OCI-LY1 (cell line): Measurements from ENCODE around the gene AFDN.

Experiments used
- EZH2 ChIP-seq: fragments of 200-600 bp; sonication (generic), shearing (Covaris generic); IDR thresholded peaks from 2 replicates; pipeline ENCODE4 v1.8.0; 2017; ENCODE audit warnings: borderline replicate concordance, mixed run types, mild to moderate bottlenecking, antibody characterized with exemption, low read length, moderate library complexity, mixed read lengths
- TF ChIP-seq, protein P1 (sequence below): fragments of 200-600 bp; sonication (generic), shearing (Covaris generic); IDR thresholded peaks from 2 replicates; pipeline ENCODE4 v1.5.1; 2017; ENCODE audit warnings: mild to moderate bottlenecking, antibody characterized with exemption, low read length, moderate library complexity, mixed read lengths

DNA sequence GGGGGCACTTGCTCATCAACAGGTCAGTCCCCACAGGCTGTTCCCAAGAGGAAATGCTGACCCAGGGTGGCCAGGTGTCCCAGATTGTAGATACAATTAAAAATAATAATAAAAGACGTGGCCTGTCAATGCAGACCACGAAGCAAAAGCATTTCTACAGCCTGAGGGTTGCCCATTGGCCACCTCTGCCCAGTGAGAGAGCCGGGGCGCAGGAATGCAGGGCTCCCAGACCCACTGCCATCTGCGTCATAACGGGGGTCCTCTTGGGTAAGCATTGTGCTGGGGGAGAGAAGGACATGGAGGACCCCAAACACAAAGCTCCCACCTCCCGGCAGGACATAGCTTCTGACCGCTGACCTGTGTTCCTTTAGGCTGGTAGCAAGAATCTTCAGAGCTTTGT, 22.9 kb upstream of the AFDN start:
- TF ChIP-seq, protein P1, sequence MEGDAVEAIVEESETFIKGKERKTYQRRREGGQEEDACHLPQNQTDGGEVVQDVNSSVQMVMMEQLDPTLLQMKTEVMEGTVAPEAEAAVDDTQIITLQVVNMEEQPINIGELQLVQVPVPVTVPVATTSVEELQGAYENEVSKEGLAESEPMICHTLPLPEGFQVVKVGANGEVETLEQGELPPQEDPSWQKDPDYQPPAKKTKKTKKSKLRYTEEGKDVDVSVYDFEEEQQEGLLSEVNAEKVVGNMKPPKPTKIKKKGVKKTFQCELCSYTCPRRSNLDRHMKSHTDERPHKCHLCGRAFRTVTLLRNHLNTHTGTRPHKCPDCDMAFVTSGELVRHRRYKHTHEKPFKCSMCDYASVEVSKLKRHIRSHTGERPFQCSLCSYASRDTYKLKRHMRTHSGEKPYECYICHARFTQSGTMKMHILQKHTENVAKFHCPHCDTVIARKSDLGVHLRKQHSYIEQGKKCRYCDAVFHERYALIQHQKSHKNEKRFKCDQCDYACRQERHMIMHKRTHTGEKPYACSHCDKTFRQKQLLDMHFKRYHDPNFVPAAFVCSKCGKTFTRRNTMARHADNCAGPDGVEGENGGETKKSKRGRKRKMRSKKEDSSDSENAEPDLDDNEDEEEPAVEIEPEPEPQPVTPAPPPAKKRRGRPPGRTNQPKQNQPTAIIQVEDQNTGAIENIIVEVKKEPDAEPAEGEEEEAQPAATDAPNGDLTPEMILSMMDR = no peak
- TF ChIP-seq EZH2 = no peak
